Transverse colon (tissue), 4 donors: ENCODE measurements around the gene OTUB1. TPM values are rescaled to one million over a fixed set of nuclear protein-coding genes. Genes with fewer than 3 reads are reported as not detected.

ENCODE experiments used
- DNase-seq: peaks from one replicate; pipeline ENCODE4 v3.0.0-alpha.2; 2019
- H3K27ac ChIP-seq, 4 donors: fragments of 200-600 bp; sonication (generic); 2 replicates each; pipeline ENCODE4 v1.5.1; 2016 to 2018; ENCODE audit warnings: inconsistent platforms in 4 of 4
- H3K27me3 ChIP-seq: fragments of 200-600 bp; sonication (generic); 2 replicates; pipeline ENCODE4 v1.5.1; 2017; ENCODE audit warnings: inconsistent platforms
- H3K36me3 ChIP-seq, 4 donors: fragments of 200-600 bp; sonication (generic); 2 replicates each; pipeline ENCODE4 v1.5.1; 2017 to 2019; ENCODE audit warnings: inconsistent platforms in 4 of 4
- H3K4me1 ChIP-seq, 4 donors: fragments of 200-600 bp; sonication (generic); 2 replicates each; pipeline ENCODE4 v1.5.1; 2017 to 2020; ENCODE audit warnings: inconsistent platforms in 4 of 4
- H3K4me3 ChIP-seq, 4 donors: fragments of 200-600 bp; sonication (generic); 1 replicate in 1 of 4; 2 replicates in 3 of 4; pipeline versions ENCODE4 v1.5.1 to v1.6.1; 2017 to 2019; ENCODE audit warnings: inconsistent platforms in 4 of 4
- H3K9me3 ChIP-seq, 2 donors: fragments of 200-600 bp; sonication (generic); 2 replicates each; pipeline ENCODE4 v1.5.1; 2017 to 2019; ENCODE audit warnings: inconsistent platforms in 2 of 2
- EP300 ChIP-seq: sonication (generic); formaldehyde crosslinking; IDR thresholded peaks from one replicate; pipeline ENCODE4 v1.6.1; 2017; ENCODE audit warnings: antibody characterized with exemption, low read depth
- POLR2A ChIP-seq: fragments of 450-650 bp; IDR thresholded peaks from one replicate; pipeline ENCODE4 v1.6.1; 2016; ENCODE audit warnings: antibody characterized with exemption, mild to moderate bottlenecking, moderate library complexity
- POLR2AphosphoS5 ChIP-seq, 3 donors: sonication (generic); formaldehyde crosslinking; IDR thresholded peaks; one replicate each; pipeline ENCODE4 v1.6.1; 2016; ENCODE audit warnings: antibody characterized with exemption in 3 of 3
- WGBS, 2 donors: methylation state at CpG; one replicate each; pipeline ENCODE4 v1.1.5; 2018; ENCODE audit warnings: low coverage in 1 of 2; 5-methylcytosine and 5-hydroxymethylcytosine counted together
- in situ Hi-C, 4 donors: fragments of 200-750 bp; cut with MboI; loops; one replicate each; pipeline versions ENCODE4 v1.15.0 to v1.15.1; 2017; ENCODE audit warnings: low sequenced_read_pairs in 3 of 4, low pct_ligation_motif_present in 1 of 4, low pct_unique_long_range_greater_than_20kb in 1 of 4
- intact Hi-C: fragments of 100-400 bp; cut with DNase I; formaldehyde crosslinking; loops from one replicate; pipeline ENCODE4 v1.15.1; 2023; ENCODE audit warnings: low total_unique reads
- total RNA-seq, 4 donors: library from RNA; depleted of rRNA; stranded (reverse); fragments of >200 nt; gene quantifications; one replicate each; pipeline ENCODE4 v1.1.0, GENCODE V29; 2016
- TF ChIP-seq, protein P1 (sequence below), 5 experiments: fragments of 200-600 bp in 3 of 5; fragments of 450-650 bp in 2 of 5; sonication (generic) in 3 of 5; IDR thresholded peaks; 1 replicate in 2 of 5; 2 replicates in 3 of 5; pipeline ENCODE4 v1.5.1; 2016 to 2017; ENCODE audit warnings: antibody characterized with exemption in 5 of 5, inconsistent platforms in 3 of 5, mild to moderate bottlenecking in 2 of 5, moderate library complexity in 1 of 5

The OTUB1 gene
- total RNA-seq, 4 donors from 2014 or later = 52.7 to 114 (median 79.4) TPM

DNA sequence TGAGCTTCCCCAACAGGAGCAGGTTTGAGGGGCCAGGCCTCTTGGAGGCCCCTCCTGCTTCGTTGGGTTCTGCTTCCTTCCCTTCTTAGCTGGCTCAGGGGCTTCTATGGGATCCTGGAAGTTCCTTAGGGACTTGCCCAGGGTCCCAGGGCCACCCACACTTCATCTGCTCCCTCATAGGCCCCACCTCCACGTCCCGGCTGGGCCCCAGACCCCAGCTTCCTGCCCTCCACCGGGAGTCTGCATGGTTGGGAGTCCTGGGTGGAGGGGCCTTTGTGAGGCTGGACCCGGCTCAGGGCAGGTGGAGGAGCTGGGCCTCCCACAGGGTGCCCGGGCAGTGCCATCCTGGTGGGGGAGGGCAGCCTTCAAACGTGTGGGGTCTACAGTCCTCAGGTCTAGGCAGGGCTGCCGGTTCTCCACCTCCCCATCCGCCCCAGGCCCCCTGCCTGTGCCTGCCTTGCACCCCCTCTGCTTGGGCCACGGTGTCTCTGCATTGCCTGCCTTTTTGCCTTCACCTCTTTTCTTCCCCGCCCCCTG, 11.6 kb downstream of the OTUB1 start:
- Histone ChIP-seq H3K4me3 (no peak overlapping the region), H3K27me3 (no peaks in the 10 kb centered on the region), H3K27ac (no peak overlapping the region), H3K9me3 (no peaks in the 10 kb centered on the region), H3K4me1 (peaks cover 18 to 27% (median 22%) of the 10 kb centered on the region in 4 donors), H3K36me3 (peaks cover 0 to 13% (median 6%) of the 10 kb centered on the region in 4 donors)
- in situ Hi-C loops (loop anchor here in 3 of 4 donors (10.0 kb wide), 2 partner anchors 147 to 157 kb away; no protein-coding TSS in a partner anchor), intact Hi-C loops (no loop called here)
- TF ChIP-seq, protein P1, sequence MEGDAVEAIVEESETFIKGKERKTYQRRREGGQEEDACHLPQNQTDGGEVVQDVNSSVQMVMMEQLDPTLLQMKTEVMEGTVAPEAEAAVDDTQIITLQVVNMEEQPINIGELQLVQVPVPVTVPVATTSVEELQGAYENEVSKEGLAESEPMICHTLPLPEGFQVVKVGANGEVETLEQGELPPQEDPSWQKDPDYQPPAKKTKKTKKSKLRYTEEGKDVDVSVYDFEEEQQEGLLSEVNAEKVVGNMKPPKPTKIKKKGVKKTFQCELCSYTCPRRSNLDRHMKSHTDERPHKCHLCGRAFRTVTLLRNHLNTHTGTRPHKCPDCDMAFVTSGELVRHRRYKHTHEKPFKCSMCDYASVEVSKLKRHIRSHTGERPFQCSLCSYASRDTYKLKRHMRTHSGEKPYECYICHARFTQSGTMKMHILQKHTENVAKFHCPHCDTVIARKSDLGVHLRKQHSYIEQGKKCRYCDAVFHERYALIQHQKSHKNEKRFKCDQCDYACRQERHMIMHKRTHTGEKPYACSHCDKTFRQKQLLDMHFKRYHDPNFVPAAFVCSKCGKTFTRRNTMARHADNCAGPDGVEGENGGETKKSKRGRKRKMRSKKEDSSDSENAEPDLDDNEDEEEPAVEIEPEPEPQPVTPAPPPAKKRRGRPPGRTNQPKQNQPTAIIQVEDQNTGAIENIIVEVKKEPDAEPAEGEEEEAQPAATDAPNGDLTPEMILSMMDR (IDR thresholded peaks at IDR 0.05) = no peak
- TF ChIP-seq POLR2AphosphoS5 (IDR thresholded peaks at IDR 0.05) (no peak), EP300 (no peak), POLR2A (no peak)
- DNase-seq = no peak
- 74% methylated on average over 10 of the region's 11 CpGs; no CpG with 5 or more reads in 1 of the 2 donors for WGBS, 2 donors

GRCh38 chr11:63998558-63999348, 12.5 kb downstream of the OTUB1 start:
- Histone ChIP-seq H3K27me3 (no peaks in the 10 kb centered on the region), H3K36me3 (peaks cover 0 to 13% (median 6%) of the 10 kb centered on the region in 4 donors), H3K4me3 (peak overlapping the region in 2 of 4 donors; percentile 29 to 47), H3K27ac (no peak overlapping the region), H3K4me1 (peaks cover 18 to 27% (median 22%) of the 10 kb centered on the region in 4 donors), H3K9me3 (no peaks in the 10 kb centered on the region)
- in situ Hi-C loops (loop anchor here in 3 of 4 donors (10.0 kb wide), 2 partner anchors 146 to 156 kb away; no protein-coding TSS in a partner anchor), intact Hi-C loops (no loop called here)
- WGBS, 2 donors = 82% methylated on average over 25 of the region's 54 CpGs; no CpG with 5 or more reads in 1 of the 2 donors
- no peak for TF ChIP-seq POLR2A
- TF ChIP-seq, protein P1 (IDR thresholded peaks at IDR 0.05) = no peak
- DNase-seq = no peak

GRCh38 chr11:63999349-64000025, 13.2 kb downstream of the OTUB1 start:
- Histone ChIP-seq H3K27me3 (no peaks in the 10 kb centered on the region), H3K36me3 (peaks cover 0 to 13% (median 6%) of the 10 kb centered on the region in 4 donors), H3K4me1 (peaks cover 18 to 27% (median 20%) of the 10 kb centered on the region in 4 donors), H3K4me3 (peak overlapping the region in 2 of 4 donors; percentile 29 to 47), H3K27ac (no peak overlapping the region), H3K9me3 (no peaks in the 10 kb centered on the region)
- peak; percentile 50 for DNase-seq
- 31% methylated on average over 44 of the region's 59 CpGs; no CpG with 5 or more reads in 1 of the 2 donors for WGBS, 2 donors
- intact Hi-C loops (loop anchor here (2.0 kb wide), 1 partner anchor 149 kb away; no protein-coding TSS in a partner anchor), in situ Hi-C loops (loop anchor here (10.0 kb wide), 2 partner anchors 145 to 155 kb away; no protein-coding TSS in a partner anchor)
- TF ChIP-seq POLR2AphosphoS5 (IDR thresholded peaks at IDR 0.05) (peak in 1 of 3 donors; percentile 12), POLR2A (no peak), EP300 (no peak)
- TF ChIP-seq, protein P1 (IDR thresholded peaks at IDR 0.05) = no peak
